Measurements from ENCODE around the gene LGALS3BP.

GRCh38 chr17:78939615-78940014, 40.1 kb downstream of the LGALS3BP start:
- TF ChIP-seq CTCF (IDR thresholded peaks at IDR 0.05) (no peak), POLR2A (IDR thresholded peaks at IDR 0.05) (no peak)
